Cardiac fibroblast (primary cell): Measurements from ENCODE around the gene METTL17.
"Not testable (repeated sequence)": the region's sequence is repeated elsewhere in the genome, so short reads cannot be mapped to it uniquely, and the experiment has no call there.

ENCODE experiments used
- DNase-seq, 2 donors: peaks; one replicate each; pipeline versions ENCODE4 v3.0.0 to v3.0.0-alpha.2; 2010; ENCODE audit warnings: low read depth in 2 of 2
- H3K4me3 ChIP-seq, 2 donors: replicated peaks in 1 of 2; 1 replicate in 1 of 2; 2 replicates in 1 of 2; pipeline ENCODE4 v1.5.1; 2011; ENCODE audit warnings: low read depth in 2 of 2, low read length in 2 of 2, mild to moderate bottlenecking in 2 of 2, moderate library complexity in 1 of 2
- CTCF ChIP-seq: IDR thresholded peaks from one replicate; pipeline ENCODE4 v1.5.1; 2011; ENCODE audit warnings: low read depth, mild to moderate bottlenecking, low read length, inconsistent platforms

METTL17 gene

GRCh38 chr14:20970983-20971704, 18.6 kb upstream of the METTL17 start:
- DNase-seq = peak; percentile 86 to 91
- peak overlapping the region; percentile 61 to 64 for H3K4me3 ChIP-seq
- peak; percentile 100 for TF ChIP-seq CTCF

- no peak for TF ChIP-seq CTCF
- H3K4me3 ChIP-seq = peak overlapping the region; percentile 61 to 64
- no peak for DNase-seq
Measured at GRCh38 chr14:20971705-20972021, 18.1 kb upstream of the METTL17 start.

- no peak overlapping the region for H3K4me3 ChIP-seq
- TF ChIP-seq CTCF = no peak
- no peak for DNase-seq
Measured at GRCh38 chr14:20973501-20973900, 16.3 kb upstream of the METTL17 start.

- H3K4me3 ChIP-seq = no peak overlapping the region
- no peak for DNase-seq
- TF ChIP-seq CTCF = no peak
Measured at GRCh38 chr14:20976291-20976690, 13.5 kb upstream of the METTL17 start.

- DNase-seq = no peak
- no peak overlapping the region for H3K4me3 ChIP-seq
- no peak for TF ChIP-seq CTCF
Measured at GRCh38 chr14:20978687-20979086, 11.1 kb upstream of the METTL17 start.

GRCh38 chr14:20980906-20981305, 8.9 kb upstream of the METTL17 start:
- H3K4me3 ChIP-seq = no peak overlapping the region
- DNase-seq = no peak
- TF ChIP-seq CTCF = no peak

- H3K4me3 ChIP-seq = no peak overlapping the region
- TF ChIP-seq CTCF = no peak
- DNase-seq = no peak
Measured at GRCh38 chr14:20982646-20983369, 7.0 kb upstream of the METTL17 start.

GRCh38 chr14:20985650-20986049, 4.1 kb upstream of the METTL17 start:
- not testable (repeated sequence) for H3K4me3 ChIP-seq, DNase-seq
